CD14-positive monocyte (primary cell): ENCODE results near the gene IWS1. TPM values are rescaled to one million over a fixed set of nuclear protein-coding genes. Genes with fewer than 3 reads are reported as not detected.

ENCODE experiments used
- DNase-seq, 3 donors: peaks; one replicate each; pipeline ENCODE4 v3.0.0-alpha.2; 2011 to 2022
- H2AFZ ChIP-seq: 2 replicates; pipeline ENCODE4 v1.6.0; 2012; ENCODE audit warnings: mild to moderate bottlenecking, low read depth, low read length, inconsistent platforms; ENCODE audit not compliant: insufficient read depth, poor library complexity, severe bottlenecking
- H3K27ac ChIP-seq, 2 donors: 1 replicate in 1 of 2; 2 replicates in 1 of 2; pipeline ENCODE4 v1.5.1; 2012 to 2013; ENCODE audit warnings: low read length in 2 of 2, control low read depth in 1 of 2, inconsistent platforms in 1 of 2, low read depth in 1 of 2, mild to moderate bottlenecking in 1 of 2
- H3K27me3 ChIP-seq, 2 donors: one replicate each; pipeline versions ENCODE4 v1.6.0 to v1.6.1; 2011 to 2013; ENCODE audit warnings: low read length in 2 of 2; ENCODE audit not compliant: control insufficient read depth in 2 of 2, insufficient read depth in 2 of 2
- H3K36me3 ChIP-seq, 2 donors: replicated peaks in 1 of 2; 1 replicate in 1 of 2; 2 replicates in 1 of 2; pipeline versions ENCODE4 v1.5.1 to v1.6.1; 2012 to 2013; ENCODE audit warnings: low read length in 2 of 2, control low read depth in 1 of 2, inconsistent platforms in 1 of 2, mild to moderate bottlenecking in 1 of 2; ENCODE audit not compliant: insufficient read depth in 2 of 2, control insufficient read depth in 1 of 2
- H3K4me1 ChIP-seq, 2 donors: 1 replicate in 1 of 2; 2 replicates in 1 of 2; pipeline versions ENCODE4 v1.5.1 to v1.6.1; 2012 to 2013; ENCODE audit warnings: low read length in 2 of 2, control low read depth in 1 of 2, inconsistent platforms in 1 of 2, mild to moderate bottlenecking in 1 of 2, moderate library complexity in 1 of 2; ENCODE audit not compliant: insufficient read depth in 2 of 2, control insufficient read depth in 1 of 2
- H3K4me2 ChIP-seq: replicated peaks from 2 replicates; pipeline ENCODE3; 2012; ENCODE audit warnings: low read length, moderate library complexity, mild to moderate bottlenecking; ENCODE audit not compliant: poor library complexity, severe bottlenecking; ENCODE audit errors: extremely low read depth
- H3K4me3 ChIP-seq, 3 experiments: fragments of 200-600 bp in 1 of 3; sonication (generic) in 1 of 3; replicated peaks in 1 of 3; 1 replicate in 2 of 3; 2 replicates in 1 of 3; pipeline ENCODE4 v1.5.1; 2011 to 2013; ENCODE audit warnings: low read length in 3 of 3, mild to moderate bottlenecking in 3 of 3, control low read depth in 2 of 3, low read depth in 2 of 3, inconsistent platforms in 1 of 3, moderate library complexity in 1 of 3
- H3K79me2 ChIP-seq: 2 replicates; pipeline ENCODE4 v1.6.0; 2012; ENCODE audit warnings: mild to moderate bottlenecking, control low read depth, inconsistent platforms, low read length, moderate library complexity; ENCODE audit not compliant: insufficient read depth
- H3K9ac ChIP-seq: 2 replicates; pipeline ENCODE4 v1.6.0; 2017; ENCODE audit warnings: low read length, mild to moderate bottlenecking; ENCODE audit not compliant: insufficient read depth, poor library complexity, severe bottlenecking
- H3K9me3 ChIP-seq, 2 donors: replicated peaks in 1 of 2; 1 replicate in 1 of 2; 2 replicates in 1 of 2; pipeline versions ENCODE4 v1.5.1 to v1.6.1; 2012 to 2013; ENCODE audit warnings: low read length in 2 of 2, control low read depth in 1 of 2; ENCODE audit not compliant: control insufficient read depth in 1 of 2, insufficient read depth in 1 of 2
- H4K20me1 ChIP-seq: 2 replicates; pipeline ENCODE4 v1.6.0; 2012; ENCODE audit warnings: mild to moderate bottlenecking, low read length, control low read depth, moderate library complexity; ENCODE audit not compliant: insufficient read depth
- H3K27ac Mint-ChIP-seq, 7 donors: one replicate each; pipeline ENCODE4 v1.8.0; 2020; ENCODE audit warnings: mild to moderate bottlenecking in 7 of 7, mixed read lengths in 7 of 7, moderate library complexity in 6 of 7, inconsistent platforms in 2 of 7
- H3K27me3 Mint-ChIP-seq, 3 donors: one replicate each; pipeline ENCODE4 v1.8.0; 2021 to 2022; ENCODE audit warnings: low read depth in 3 of 3, mild to moderate bottlenecking in 3 of 3, mixed read lengths in 3 of 3, moderate library complexity in 3 of 3, inconsistent platforms in 1 of 3
- H3K36me3 Mint-ChIP-seq, 2 donors: one replicate each; pipeline ENCODE4 v1.8.0; 2020; ENCODE audit warnings: mixed read lengths in 2 of 2, inconsistent platforms in 1 of 2, mild to moderate bottlenecking in 1 of 2
- H3K4me1 Mint-ChIP-seq: one replicate; pipeline ENCODE4 v1.8.0; 2020; ENCODE audit warnings: mild to moderate bottlenecking, mixed read lengths
- H3K4me3 Mint-ChIP-seq, 2 donors: one replicate each; pipeline ENCODE4 v1.8.0; 2020; ENCODE audit warnings: mild to moderate bottlenecking in 2 of 2, mixed read lengths in 2 of 2, moderate library complexity in 1 of 2
- H3K9me3 Mint-ChIP-seq, 7 donors: one replicate each; pipeline ENCODE4 v1.8.0; 2020 to 2022; ENCODE audit warnings: mixed read lengths in 7 of 7, mild to moderate bottlenecking in 6 of 7, moderate library complexity in 6 of 7, inconsistent platforms in 2 of 7
- CTCF ChIP-seq: fragments of 200-600 bp; IDR thresholded peaks from one replicate; pipeline ENCODE4 v1.8.0; 2022; ENCODE audit warnings: antibody characterized with exemption, mild to moderate bottlenecking
- WGBS: methylation state at CpG from one replicate; pipeline ENCODE4 v1.1.5; 2013; ENCODE audit warnings: missing lambda C conversion rate; ENCODE audit not compliant: insufficient coverage; 5-methylcytosine and 5-hydroxymethylcytosine counted together
- intact Hi-C, 2 donors: fragments of 100-400 bp; cut with micrococcal nuclease; formaldehyde crosslinking; loops; one replicate each; pipeline versions ENCODE4 v1.15.0 to v1.15.1; 2023
- polyA plus RNA-seq, 3 donors: library from polyadenylated mRNA; depleted of rRNA in 1 of 3; unstranded in 2 of 3; stranded (reverse) in 1 of 3; fragments of 300-500 nt in 2 of 3; fragments of >200 nt in 1 of 3; fragmentation: Illumina TruSeq in 2 of 3; gene quantifications; 1 replicate in 2 of 3; 2 replicates in 1 of 3; pipeline ENCODE4 v1.2.3, GENCODE V29; 2012 to 2021

The IWS1 gene
- polyA plus RNA-seq, 3 donors = 7.9 to 21.3 (median 15.6) TPM

- H3K9me3 Mint-ChIP-seq = peaks cover 2 to 20% (median 10%) of the 10 kb centered on the region in 7 donors
- no peaks in the 10 kb centered on the region for H3K4me1 ChIP-seq
- H3K27ac ChIP-seq = no peak overlapping the region
- no peaks in the 10 kb centered on the region for H3K27me3 ChIP-seq
- H4K20me1 ChIP-seq = no peaks in the 10 kb centered on the region
- intact Hi-C loops = no loop called here
- no peak overlapping the region for H3K4me3 Mint-ChIP-seq
- no peaks in the 10 kb centered on the region for H3K4me1 Mint-ChIP-seq
- H2AFZ ChIP-seq = no peak overlapping the region
- H3K79me2 ChIP-seq = no peaks in the 10 kb centered on the region
- no peak overlapping the region for H3K9ac ChIP-seq
- H3K4me3 ChIP-seq = no peak overlapping the region
- peak overlapping the region in 1 of 7 donors; percentile 21 for H3K27ac Mint-ChIP-seq
- no peak for DNase-seq
- no peak overlapping the region for H3K4me2 ChIP-seq
- WGBS = 96% methylated on average over 6 of the region's 6 CpGs
- no peaks in the 10 kb centered on the region for H3K36me3 ChIP-seq
- no peaks in the 10 kb centered on the region for H3K9me3 ChIP-seq
- TF ChIP-seq CTCF = no peak
- H3K27me3 Mint-ChIP-seq = peaks cover 1 to 15% (median 6%) of the 10 kb centered on the region in 3 donors
- H3K36me3 Mint-ChIP-seq = no peaks in the 10 kb centered on the region
Measured at GRCh38 chr2:127552336-127552735, 26.0 kb upstream of the IWS1 start.

GRCh38 chr2:127551221-127551930 lies 25.1 kb upstream of the IWS1 start:
- no peak overlapping the region for H3K4me3 Mint-ChIP-seq
- intact Hi-C loops = no loop called here

More at GRCh38 chr2:127551221-127551930, 25.1 kb upstream of the IWS1 start:
- Histone ChIP-seq H4K20me1 (no peaks in the 10 kb centered on the region), H3K36me3 (no peaks in the 10 kb centered on the region), H3K4me3 (no peak overlapping the region), H3K4me1 (no peaks in the 10 kb centered on the region), H3K27ac (no peak overlapping the region), H3K79me2 (no peaks in the 10 kb centered on the region), H3K4me2 (no peak overlapping the region), H2AFZ (no peak overlapping the region), H3K9me3 (no peaks in the 10 kb centered on the region), H3K9ac (no peak overlapping the region), H3K27me3 (no peaks in the 10 kb centered on the region)
- no peak for DNase-seq
- no peak for TF ChIP-seq CTCF
- Mint-ChIP-seq H3K27me3 (peaks cover 0 to 18% (median 6%) of the 10 kb centered on the region in 3 donors), H3K9me3 (peaks cover 1 to 12% (median 5%) of the 10 kb centered on the region in 7 donors), H3K4me1 (no peaks in the 10 kb centered on the region), H3K36me3 (no peaks in the 10 kb centered on the region), H3K27ac (no peak overlapping the region)
- WGBS = 91% methylated on average over 5 of the region's 7 CpGs
